Calu3 (cell line): ENCODE results near the gene SSTR4. TPM values are rescaled to one million over a fixed set of nuclear protein-coding genes. Genes with fewer than 3 reads are reported as not detected.

ENCODE experiments used
- BruUV-seq: library from RNA; stranded (reverse); fragments of 400-500 nt; replicated peaks from 2 replicates; lab custom pipeline; 2021; lab: Mats Ljungman, UMichigan
- CTCF ChIA-PET: fragments of 300-600 bp; sonication (Branson Sonifier 250); formaldehyde crosslinking; loops from one replicate; lab custom pipeline; 2022; ENCODE audit warnings: antibody characterized with exemption; lab: Charles Lee
- DNase-seq: peaks from one replicate; pipeline ENCODE4 v3.0.0; 2022
- H3K27ac Mint-ChIP-seq: one replicate; pipeline ENCODE4 v1.8.0; 2022; ENCODE audit warnings: mixed read lengths; ENCODE audit not compliant: unreplicated experiment
- H3K27me3 Mint-ChIP-seq: one replicate; pipeline ENCODE4 v1.8.0; 2022; ENCODE audit warnings: mixed read lengths; ENCODE audit not compliant: unreplicated experiment
- H3K36me3 Mint-ChIP-seq: one replicate; pipeline ENCODE4 v1.8.0; 2022; ENCODE audit warnings: mild to moderate bottlenecking, moderate library complexity, mixed read lengths; ENCODE audit not compliant: insufficient read depth, unreplicated experiment
- H3K4me1 Mint-ChIP-seq: one replicate; pipeline ENCODE4 v1.8.0; 2022; ENCODE audit warnings: mild to moderate bottlenecking, low read depth, mixed read lengths; ENCODE audit not compliant: unreplicated experiment
- H3K4me3 Mint-ChIP-seq: one replicate; pipeline ENCODE4 v1.8.0; 2022; ENCODE audit warnings: mild to moderate bottlenecking, low read depth, moderate library complexity, mixed read lengths; ENCODE audit not compliant: unreplicated experiment
- H3K9me3 Mint-ChIP-seq: one replicate; pipeline ENCODE4 v1.8.0; 2022; ENCODE audit warnings: low read depth, mixed read lengths; ENCODE audit not compliant: unreplicated experiment
- CTCF ChIP-seq: fragments of 200-600 bp; IDR thresholded peaks from one replicate; pipeline ENCODE4 v1.8.0; 2022; ENCODE audit warnings: antibody characterized with exemption; ENCODE audit not compliant: unreplicated experiment
- intact Hi-C: fragments of 100-400 bp; cut with micrococcal nuclease; formaldehyde crosslinking; loops from one replicate; pipeline ENCODE4 v1.10.0; 2022; ENCODE audit not compliant: unreplicated experiment
- total RNA-seq: library from RNA; stranded (reverse); gene quantifications from 2 replicates; pipeline ENCODE4 v1.2.3, GENCODE V29; 2022

Gene SSTR4
- total RNA-seq, 1 experiment from 2014 or later: not detected

GRCh38 chr20:23007462-23007861 is 27.6 kb upstream of the SSTR4 start:
- Mint-ChIP-seq H3K27ac (no peak overlapping the region), H3K4me3 (no peak overlapping the region), H3K27me3 (no peaks in the 10 kb centered on the region), H3K36me3 (no peaks in the 10 kb centered on the region), H3K9me3 (no peaks in the 10 kb centered on the region), H3K4me1 (no peaks in the 10 kb centered on the region)
- CTCF ChIA-PET: no interaction called here
- no TSS peak for BruUV-seq
- TF ChIP-seq CTCF: no peak
- no peak for DNase-seq
- intact Hi-C loops: no loop called here

GRCh38 chr20:23007886-23008655 is 27.0 kb upstream of the SSTR4 start:
- TF ChIP-seq CTCF: no peak
- intact Hi-C loops: no loop called here
- Mint-ChIP-seq H3K9me3 (no peaks in the 10 kb centered on the region), H3K36me3 (no peaks in the 10 kb centered on the region), H3K27ac (no peak overlapping the region), H3K4me3 (no peak overlapping the region), H3K27me3 (no peaks in the 10 kb centered on the region), H3K4me1 (no peaks in the 10 kb centered on the region)
- BruUV-seq: no TSS peak
- DNase-seq: no peak
- CTCF ChIA-PET: no interaction called here

GRCh38 chr20:23008667-23009066 is 26.4 kb upstream of the SSTR4 start:
- Mint-ChIP-seq H3K4me1 (no peaks in the 10 kb centered on the region), H3K27me3 (no peaks in the 10 kb centered on the region), H3K4me3 (no peak overlapping the region), H3K27ac (no peak overlapping the region), H3K9me3 (no peaks in the 10 kb centered on the region), H3K36me3 (no peaks in the 10 kb centered on the region)
- intact Hi-C loops: no loop called here
- CTCF ChIA-PET: no interaction called here
- no peak for TF ChIP-seq CTCF
- DNase-seq: no peak
- BruUV-seq: no TSS peak

- no peak for DNase-seq
- Mint-ChIP-seq H3K9me3 (no peaks in the 10 kb centered on the region), H3K36me3 (no peaks in the 10 kb centered on the region), H3K4me3 (no peak overlapping the region), H3K27me3 (no peaks in the 10 kb centered on the region), H3K4me1 (no peaks in the 10 kb centered on the region), H3K27ac (no peak overlapping the region)
- intact Hi-C loops: no loop called here
- CTCF ChIA-PET: no interaction called here
- no peak for TF ChIP-seq CTCF
- no TSS peak for BruUV-seq
These were observed 25.5 kb upstream of the SSTR4 start for GRCh38 chr20:23009636-23010035.
